Loucy (cell line): ENCODE results near the gene SOX8.

Experiments used
- CTCF ChIP-seq: fragments of 200-600 bp; sonication (generic); conservative IDR thresholded peaks from 2 replicates; pipeline ENCODE4 v1.5.1; 2014; ENCODE audit warnings: mild to moderate bottlenecking, antibody characterized with exemption, low read length
- EZH2phosphoT487 ChIP-seq: fragments of 200-600 bp; IDR thresholded peaks from 2 replicates; pipeline ENCODE4 v1.6.1; 2018; ENCODE audit warnings: antibody characterized with exemption, mild to moderate bottlenecking, moderate library complexity, borderline replicate concordance

GRCh38 chr16:1018447-1019198 lies 37.1 kb downstream of the SOX8 start:
- TF ChIP-seq CTCF (no peak), EZH2phosphoT487 (no peak)
